T-cell (primary cell): Measurements from ENCODE around the gene HAT1. TPM values are rescaled to one million over a fixed set of nuclear protein-coding genes. Genes with fewer than 3 reads are reported as not detected.

Experiments
- ATAC-seq, 4 experiments: fragments of 200-7000 bp in 3 of 4; fragments of 150-1000 bp in 1 of 4; cut with Tn5 transposase; replicated peaks in 1 of 4; 1 replicate in 3 of 4; 2 replicates in 1 of 4; pipeline ENCODE4 v1.10.0; 2021; ENCODE audit warnings: moderate library complexity in 3 of 4, mild to moderate bottlenecking in 2 of 4, moderate number of reproducible peaks in 1 of 4
- CTCF ChIA-PET, 2 donors: fragments of 300-600 bp; sonication (Branson Sonifier 250); formaldehyde crosslinking; loops; one replicate each; lab custom pipeline; 2022; ENCODE audit warnings: antibody characterized with exemption in 2 of 2; lab: Charles Lee
- POLR2A ChIA-PET, 2 donors: fragments of 300-600 bp; sonication (Branson Sonifier 250); formaldehyde crosslinking; loops; one replicate each; lab custom pipeline; 2022; ENCODE audit warnings: antibody characterized with exemption in 2 of 2; lab: Charles Lee
- DNase-seq, 35 experiments: peaks; one replicate each; pipeline versions ENCODE4 v3.0.0 to v3.0.0-alpha.2; 2013 to 2023
- H3K27ac ChIP-seq: one replicate; pipeline ENCODE4 v1.5.1; 2013; ENCODE audit warnings: low read length
- H3K27me3 ChIP-seq, 2 experiments: replicated peaks in 1 of 2; 1 replicate in 1 of 2; 2 replicates in 1 of 2; pipeline versions ENCODE4 v1.6.1 to v1.7.0; 2013; ENCODE audit warnings: low read length in 1 of 2, mixed read lengths in 1 of 2; ENCODE audit not compliant: control insufficient read depth in 2 of 2, insufficient read depth in 2 of 2; ENCODE audit errors: extremely low read depth in 1 of 2
- H3K36me3 ChIP-seq, 2 donors: 1 replicate in 1 of 2; 2 replicates in 1 of 2; pipeline versions ENCODE4 v1.6.1 to v1.7.0; 2013; ENCODE audit warnings: low read length in 1 of 2; ENCODE audit not compliant: control insufficient read depth in 2 of 2, insufficient read depth in 1 of 2; ENCODE audit errors: extremely low read depth in 1 of 2
- H3K4me1 ChIP-seq, 2 experiments: 1 replicate in 1 of 2; 2 replicates in 1 of 2; pipeline versions ENCODE4 v1.6.1 to v1.7.0; 2013; ENCODE audit warnings: low read length in 2 of 2, mixed read lengths in 1 of 2; ENCODE audit not compliant: insufficient read depth in 2 of 2, control insufficient read depth in 1 of 2; ENCODE audit errors: extremely low read depth in 1 of 2
- H3K4me3 ChIP-seq, 2 donors: 1 replicate in 1 of 2; 2 replicates in 1 of 2; pipeline versions ENCODE4 v1.5.1 to v1.7.0; 2013; ENCODE audit warnings: mild to moderate bottlenecking in 2 of 2, low read length in 1 of 2, moderate library complexity in 1 of 2; ENCODE audit not compliant: control insufficient read depth in 1 of 2; ENCODE audit errors: extremely low read depth in 1 of 2
- H3K9me3 ChIP-seq: 2 replicates; pipeline ENCODE4 v1.7.0; 2013
- H3K27ac Mint-ChIP-seq, 2 donors: one replicate each; pipeline ENCODE4 v1.8.0; 2020 to 2021; ENCODE audit warnings: mild to moderate bottlenecking in 2 of 2, mixed read lengths in 2 of 2
- H3K27me3 Mint-ChIP-seq, 2 donors: one replicate each; pipeline ENCODE4 v1.8.0; 2021 to 2022; ENCODE audit warnings: mixed read lengths in 2 of 2
- H3K36me3 Mint-ChIP-seq: one replicate; pipeline ENCODE4 v1.8.0; 2021; ENCODE audit warnings: mixed read lengths
- H3K4me1 Mint-ChIP-seq, 3 donors: one replicate each; pipeline ENCODE4 v1.8.0; 2020 to 2022; ENCODE audit warnings: mixed read lengths in 3 of 3, mild to moderate bottlenecking in 1 of 3
- H3K4me3 Mint-ChIP-seq, 3 donors: one replicate each; pipeline ENCODE4 v1.8.0; 2020 to 2022; ENCODE audit warnings: mild to moderate bottlenecking in 3 of 3, mixed read lengths in 3 of 3, moderate library complexity in 3 of 3
- H3K9me3 Mint-ChIP-seq, 3 donors: one replicate each; pipeline ENCODE4 v1.8.0; 2020 to 2022; ENCODE audit warnings: mixed read lengths in 3 of 3
- WGBS: methylation state at CpG from one replicate; pipeline ENCODE4 v1.1.5; 2013; ENCODE audit warnings: missing lambda C conversion rate; ENCODE audit not compliant: insufficient coverage; 5-methylcytosine and 5-hydroxymethylcytosine counted together
- total RNA-seq, 35 experiments: library from RNA in 6 of 35; stranded (reverse) in 6 of 35; fragments of 120-200 nt in 1 of 35; gene quantifications; one replicate each; pipeline versions ENCODE4 v1.2.1 to v1.2.4 and lab custom pipeline; 2013 to 2026

HAT1 gene
- total RNA-seq, 5 donors from 2014 or later (not counting 1 experiment from before 2014, with no cell fraction given): 18.0 to 24.8 (median 22.9) TPM

GRCh38 chr2:171952276-171952675, 30.0 kb downstream of the HAT1 start:
- H3K27me3 ChIP-seq: no peaks in the 10 kb centered on the region
- no peak overlapping the region for H3K27ac Mint-ChIP-seq
- peaks cover 34% of the 10 kb centered on the region for H3K36me3 Mint-ChIP-seq
- H3K27ac ChIP-seq: no peak overlapping the region
- ATAC-seq (no peak), DNase-seq (no peak)
- peaks cover 4 to 7% of the 10 kb centered on the region in 2 experiments for H3K4me1 ChIP-seq
- H3K27me3 Mint-ChIP-seq: no peaks in the 10 kb centered on the region
- ChIA-PET POLR2A (no interaction called here), CTCF (no interaction called here)
- H3K9me3 ChIP-seq: no peaks in the 10 kb centered on the region
- peaks cover 0 to 21% of the 10 kb centered on the region in 2 donors for H3K36me3 ChIP-seq
- H3K4me1 Mint-ChIP-seq: peaks cover 17 to 23% (median 19%) of the 10 kb centered on the region in 3 donors
- H3K4me3 ChIP-seq: no peak overlapping the region
- no peaks in the 10 kb centered on the region for H3K9me3 Mint-ChIP-seq
- no peak overlapping the region for H3K4me3 Mint-ChIP-seq

GRCh38 chr2:171952748-171953147, 30.5 kb downstream of the HAT1 start:
- ChIA-PET POLR2A (no interaction called here), CTCF (no interaction called here)
- H3K36me3 ChIP-seq: peaks cover 0 to 21% of the 10 kb centered on the region in 2 donors
- no CpG with 5 or more reads among the region's 3 CpGs for WGBS
- no peaks in the 10 kb centered on the region for H3K27me3 Mint-ChIP-seq
- H3K4me3 ChIP-seq: no peak overlapping the region
- no peaks in the 10 kb centered on the region for H3K9me3 ChIP-seq
- H3K4me1 ChIP-seq: peaks cover 4 to 7% of the 10 kb centered on the region in 2 experiments
- H3K4me1 Mint-ChIP-seq: peaks cover 17 to 23% (median 19%) of the 10 kb centered on the region in 3 donors
- no peak overlapping the region for H3K4me3 Mint-ChIP-seq
- H3K27ac Mint-ChIP-seq: no peak overlapping the region
- no peaks in the 10 kb centered on the region for H3K9me3 Mint-ChIP-seq
- no peak overlapping the region for H3K27ac ChIP-seq
- DNase-seq: no peak
- peaks cover 34% of the 10 kb centered on the region for H3K36me3 Mint-ChIP-seq
- H3K27me3 ChIP-seq: no peaks in the 10 kb centered on the region
- no peak for ATAC-seq

GRCh38 chr2:171956135-171956825, 34.0 kb downstream of the HAT1 start:
- Mint-ChIP-seq H3K4me3 (no peak overlapping the region), H3K9me3 (no peaks in the 10 kb centered on the region), H3K36me3 (peaks cover 18% of the 10 kb centered on the region), H3K27me3 (no peaks in the 10 kb centered on the region), H3K4me1 (peaks cover 24 to 28% (median 27%) of the 10 kb centered on the region in 3 donors), H3K27ac (no peak overlapping the region)
- Histone ChIP-seq H3K36me3 (peaks cover 0 to 14% of the 10 kb centered on the region in 2 donors), H3K9me3 (no peaks in the 10 kb centered on the region), H3K4me1 (peaks cover 4 to 7% of the 10 kb centered on the region in 2 experiments), H3K27ac (no peak overlapping the region), H3K27me3 (no peaks in the 10 kb centered on the region), H3K4me3 (no peak overlapping the region)
- ChIA-PET CTCF (interaction anchor here in 1 of 2 donors (0.6 kb wide), 1 partner anchor 149 kb away, joined by 3 read pairs; no protein-coding TSS in a partner anchor), POLR2A (interaction anchor here in 1 of 2 donors (0.6 kb wide), 1 partner anchor 178 kb away, joined by 9 read pairs; no protein-coding TSS in a partner anchor)
- DNase-seq: no peak
- ATAC-seq: no peak
- no CpG with 5 or more reads among the region's 7 CpGs for WGBS

- Mint-ChIP-seq H3K4me3 (no peak overlapping the region), H3K36me3 (peaks cover 18% of the 10 kb centered on the region), H3K4me1 (peaks cover 25 to 28% (median 27%) of the 10 kb centered on the region in 3 donors), H3K27me3 (no peaks in the 10 kb centered on the region), H3K9me3 (no peaks in the 10 kb centered on the region), H3K27ac (peak overlapping the region in 1 of 2 donors; percentile 39)
- Histone ChIP-seq H3K4me1 (peaks cover 4 to 7% of the 10 kb centered on the region in 2 experiments), H3K36me3 (peaks cover 0 to 14% of the 10 kb centered on the region in 2 donors), H3K9me3 (no peaks in the 10 kb centered on the region), H3K27ac (no peak overlapping the region), H3K27me3 (no peaks in the 10 kb centered on the region), H3K4me3 (no peak overlapping the region)
- ATAC-seq: peak in 1 of 4 experiments; percentile 28
- DNase-seq: peak in 2 of 35 experiments; percentile 18 to 25
- ChIA-PET POLR2A (no interaction called here), CTCF (interaction anchor here in 1 of 2 donors (0.6 kb wide), 2 partner anchors 13 to 148 kb away, joined by 3 to 4 read pairs; no protein-coding TSS in a partner anchor)
- WGBS: no CpG with 5 or more reads among the region's 2 CpGs
These were observed 34.8 kb downstream of the HAT1 start for GRCh38 chr2:171957061-171957460.

- peaks cover 18% of the 10 kb centered on the region for H3K36me3 Mint-ChIP-seq
- no peak overlapping the region for H3K27ac Mint-ChIP-seq
- no peaks in the 10 kb centered on the region for H3K9me3 Mint-ChIP-seq
- no peak overlapping the region for H3K27ac ChIP-seq
- CTCF ChIA-PET: no interaction called here
- no peaks in the 10 kb centered on the region for H3K9me3 ChIP-seq
- no peaks in the 10 kb centered on the region for H3K27me3 ChIP-seq
- WGBS: 100% methylated on average over 1 of the region's 3 CpGs
- H3K36me3 ChIP-seq: peaks cover 0 to 10% of the 10 kb centered on the region in 2 donors
- POLR2A ChIA-PET: no interaction called here
- peaks cover 4 to 7% of the 10 kb centered on the region in 2 experiments for H3K4me1 ChIP-seq
- ATAC-seq (no peak), DNase-seq (no peak)
- H3K4me3 Mint-ChIP-seq: no peak overlapping the region
- no peak overlapping the region for H3K4me3 ChIP-seq
- H3K27me3 Mint-ChIP-seq: no peaks in the 10 kb centered on the region
- peaks cover 31 to 34% (median 33%) of the 10 kb centered on the region in 3 donors for H3K4me1 Mint-ChIP-seq
These were observed 36.2 kb downstream of the HAT1 start for GRCh38 chr2:171958475-171958874.

- Mint-ChIP-seq H3K4me1 (peaks cover 34 to 38% (median 34%) of the 10 kb centered on the region in 3 donors), H3K4me3 (no peak overlapping the region), H3K27ac (no peak overlapping the region), H3K27me3 (no peaks in the 10 kb centered on the region), H3K9me3 (no peaks in the 10 kb centered on the region), H3K36me3 (peaks cover 9% of the 10 kb centered on the region)
- H3K4me1 ChIP-seq: peaks cover 0 to 3% of the 10 kb centered on the region in 2 experiments
- DNase-seq (no peak), ATAC-seq (no peak)
- no peaks in the 10 kb centered on the region for H3K9me3 ChIP-seq
- 92% methylated on average over 1 of the region's 2 CpGs for WGBS
- ChIA-PET POLR2A (no interaction called here), CTCF (no interaction called here)
- no peaks in the 10 kb centered on the region for H3K27me3 ChIP-seq
- no peak overlapping the region for H3K27ac ChIP-seq
- peaks cover 0 to 6% of the 10 kb centered on the region in 2 donors for H3K36me3 ChIP-seq
- no peak overlapping the region for H3K4me3 ChIP-seq
These were observed 37.7 kb downstream of the HAT1 start for GRCh38 chr2:171959998-171960397.
